GM23338 (cell line): ENCODE measurements around the gene CYP2A7.
"Not testable (repeated sequence)": the region's sequence is repeated elsewhere in the genome, so short reads cannot be mapped to it uniquely, and the experiment has no call there.

Experiments
- CREB1 ChIP-seq: fragments of 250-450 bp; sonication (Bioruptor Pico); IDR thresholded peaks from 2 replicates; pipeline ENCODE4 v1.5.0; 2020; ENCODE audit warnings: low read depth, mild to moderate bottlenecking, moderate library complexity
- EZH2 ChIP-seq: fragments of 200-600 bp; sonication (generic); IDR thresholded peaks from one replicate; pipeline ENCODE4 v1.8.0; 2017; ENCODE audit warnings: antibody characterized with exemption, mild to moderate bottlenecking, low read depth; ENCODE audit not compliant: unreplicated experiment
- TF ChIP-seq, protein P1 (sequence below), 2 experiments: fragments of 200-600 bp in 1 of 2; sonication (generic) in 1 of 2; conservative IDR thresholded peaks; 2 replicates each; pipeline versions ENCODE4 v1.5.1 to v1.6.1; 2016 to 2017; ENCODE audit warnings: antibody characterized with exemption in 2 of 2, low read depth in 2 of 2, mild to moderate bottlenecking in 2 of 2, moderate library complexity in 1 of 2

DNA sequence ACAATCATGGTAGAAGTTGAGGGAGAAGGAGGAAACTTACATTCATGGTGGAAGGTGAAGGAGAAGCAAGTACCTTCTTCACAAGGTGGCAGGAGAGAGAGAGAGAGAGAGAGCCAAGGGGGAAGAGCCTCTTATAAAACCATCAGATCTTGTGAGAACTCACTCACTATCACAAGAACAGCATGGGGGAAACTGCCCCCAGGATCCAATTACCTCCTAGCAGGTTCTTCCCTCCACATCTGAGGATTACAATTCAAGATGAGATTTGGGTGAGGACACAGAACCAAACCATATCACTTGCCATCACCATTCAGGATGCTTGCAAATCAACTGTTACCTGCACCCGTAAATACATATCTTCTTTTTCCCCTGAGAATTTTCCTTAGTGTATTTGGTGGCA is 44.2 kb upstream of the CYP2A7 start:
- TF ChIP-seq, protein P1, sequence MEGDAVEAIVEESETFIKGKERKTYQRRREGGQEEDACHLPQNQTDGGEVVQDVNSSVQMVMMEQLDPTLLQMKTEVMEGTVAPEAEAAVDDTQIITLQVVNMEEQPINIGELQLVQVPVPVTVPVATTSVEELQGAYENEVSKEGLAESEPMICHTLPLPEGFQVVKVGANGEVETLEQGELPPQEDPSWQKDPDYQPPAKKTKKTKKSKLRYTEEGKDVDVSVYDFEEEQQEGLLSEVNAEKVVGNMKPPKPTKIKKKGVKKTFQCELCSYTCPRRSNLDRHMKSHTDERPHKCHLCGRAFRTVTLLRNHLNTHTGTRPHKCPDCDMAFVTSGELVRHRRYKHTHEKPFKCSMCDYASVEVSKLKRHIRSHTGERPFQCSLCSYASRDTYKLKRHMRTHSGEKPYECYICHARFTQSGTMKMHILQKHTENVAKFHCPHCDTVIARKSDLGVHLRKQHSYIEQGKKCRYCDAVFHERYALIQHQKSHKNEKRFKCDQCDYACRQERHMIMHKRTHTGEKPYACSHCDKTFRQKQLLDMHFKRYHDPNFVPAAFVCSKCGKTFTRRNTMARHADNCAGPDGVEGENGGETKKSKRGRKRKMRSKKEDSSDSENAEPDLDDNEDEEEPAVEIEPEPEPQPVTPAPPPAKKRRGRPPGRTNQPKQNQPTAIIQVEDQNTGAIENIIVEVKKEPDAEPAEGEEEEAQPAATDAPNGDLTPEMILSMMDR (conservative IDR thresholded peaks at IDR 0.05; ENCODE audit: low read depth in 2 of 2) = not testable (repeated sequence)
- TF ChIP-seq CREB1, EZH2: not testable (repeated sequence)
